Stimulated activated naive B cell treated with anti-CD40 and anti-IgM and Interleukin-4, amounts not matched to agents 10 μg/mL and 1 μg/mL and 100 μg/mL, for 72 hours (primary cell): ENCODE results near the gene TDRD7.

Experiments used
- ATAC-seq, 2 donors: fragments of 150-1000 bp; cut with Tn5 transposase; replicated peaks; 2 replicates each; pipeline ENCODE4 v1.10.0; 2021; ENCODE audit warnings: moderate library complexity in 1 of 2
- DNase-seq: peaks from one replicate; pipeline ENCODE4 v3.0.0; 2021
- H3K27ac Mint-ChIP-seq: one replicate; pipeline ENCODE4 v1.8.0; 2022; ENCODE audit warnings: mild to moderate bottlenecking, mixed read lengths
- H3K27me3 Mint-ChIP-seq, 2 donors: one replicate each; pipeline ENCODE4 v1.8.0; 2022; ENCODE audit warnings: mixed read lengths in 2 of 2
- H3K36me3 Mint-ChIP-seq, 2 donors: one replicate each; pipeline ENCODE4 v1.8.0; 2022; ENCODE audit warnings: mixed read lengths in 2 of 2, mild to moderate bottlenecking in 1 of 2
- H3K4me1 Mint-ChIP-seq, 2 donors: one replicate each; pipeline ENCODE4 v1.8.0; 2022; ENCODE audit warnings: mixed read lengths in 2 of 2, mild to moderate bottlenecking in 1 of 2
- H3K4me3 Mint-ChIP-seq, 2 donors: one replicate each; pipeline ENCODE4 v1.8.0; 2022; ENCODE audit warnings: mild to moderate bottlenecking in 2 of 2, mixed read lengths in 2 of 2, moderate library complexity in 1 of 2
- H3K9me3 Mint-ChIP-seq, 2 donors: one replicate each; pipeline ENCODE4 v1.8.0; 2022; ENCODE audit warnings: mixed read lengths in 2 of 2, mild to moderate bottlenecking in 1 of 2

TDRD7 gene, protein sequence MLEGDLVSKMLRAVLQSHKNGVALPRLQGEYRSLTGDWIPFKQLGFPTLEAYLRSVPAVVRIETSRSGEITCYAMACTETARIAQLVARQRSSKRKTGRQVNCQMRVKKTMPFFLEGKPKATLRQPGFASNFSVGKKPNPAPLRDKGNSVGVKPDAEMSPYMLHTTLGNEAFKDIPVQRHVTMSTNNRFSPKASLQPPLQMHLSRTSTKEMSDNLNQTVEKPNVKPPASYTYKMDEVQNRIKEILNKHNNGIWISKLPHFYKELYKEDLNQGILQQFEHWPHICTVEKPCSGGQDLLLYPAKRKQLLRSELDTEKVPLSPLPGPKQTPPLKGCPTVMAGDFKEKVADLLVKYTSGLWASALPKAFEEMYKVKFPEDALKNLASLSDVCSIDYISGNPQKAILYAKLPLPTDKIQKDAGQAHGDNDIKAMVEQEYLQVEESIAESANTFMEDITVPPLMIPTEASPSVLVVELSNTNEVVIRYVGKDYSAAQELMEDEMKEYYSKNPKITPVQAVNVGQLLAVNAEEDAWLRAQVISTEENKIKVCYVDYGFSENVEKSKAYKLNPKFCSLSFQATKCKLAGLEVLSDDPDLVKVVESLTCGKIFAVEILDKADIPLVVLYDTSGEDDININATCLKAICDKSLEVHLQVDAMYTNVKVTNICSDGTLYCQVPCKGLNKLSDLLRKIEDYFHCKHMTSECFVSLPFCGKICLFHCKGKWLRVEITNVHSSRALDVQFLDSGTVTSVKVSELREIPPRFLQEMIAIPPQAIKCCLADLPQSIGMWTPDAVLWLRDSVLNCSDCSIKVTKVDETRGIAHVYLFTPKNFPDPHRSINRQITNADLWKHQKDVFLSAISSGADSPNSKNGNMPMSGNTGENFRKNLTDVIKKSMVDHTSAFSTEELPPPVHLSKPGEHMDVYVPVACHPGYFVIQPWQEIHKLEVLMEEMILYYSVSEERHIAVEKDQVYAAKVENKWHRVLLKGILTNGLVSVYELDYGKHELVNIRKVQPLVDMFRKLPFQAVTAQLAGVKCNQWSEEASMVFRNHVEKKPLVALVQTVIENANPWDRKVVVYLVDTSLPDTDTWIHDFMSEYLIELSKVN

DNA sequence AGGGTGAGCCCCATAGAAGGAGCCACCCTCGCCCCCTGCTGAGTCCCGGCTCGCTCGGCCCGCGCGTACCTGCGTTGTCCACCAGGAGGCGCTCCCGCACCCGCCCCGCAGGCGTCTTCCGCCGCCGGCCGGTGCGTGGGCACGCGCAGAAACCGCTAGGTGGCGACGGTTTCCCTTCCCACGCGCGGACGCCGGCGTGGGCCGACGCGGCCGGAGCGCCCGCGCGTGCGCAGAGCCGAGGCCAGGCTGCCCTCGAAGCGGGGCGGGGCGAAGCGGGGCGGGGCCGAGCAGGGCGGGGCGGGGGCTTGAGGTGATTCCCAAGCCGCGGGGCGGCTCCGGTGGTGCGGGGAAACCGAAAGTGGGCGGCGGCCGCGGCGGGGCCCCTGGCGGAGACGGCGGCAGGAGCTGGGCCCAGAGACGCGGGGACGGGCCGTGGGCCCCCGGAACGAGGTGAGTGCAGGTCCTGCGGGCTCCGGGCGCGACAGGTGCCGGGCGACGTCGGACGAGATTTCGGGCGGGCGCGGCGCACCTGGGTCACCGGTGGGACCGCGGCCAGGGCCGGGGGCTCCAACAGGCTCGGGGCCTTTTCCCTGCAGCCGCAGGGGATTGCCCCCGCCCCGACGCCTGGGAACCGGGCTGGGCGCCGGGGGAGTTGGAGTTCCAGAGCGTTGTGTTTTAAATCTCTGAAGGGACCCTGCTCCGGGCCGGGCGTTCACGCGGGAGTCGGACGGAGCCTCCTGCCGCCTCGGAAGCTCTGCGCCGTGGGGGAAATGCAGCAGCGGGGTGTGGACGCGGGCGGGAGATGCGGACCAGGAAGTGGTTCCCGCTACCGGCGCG is at the start of gene TDRD7:
Gene TDRD7, plus strand, starts transcription at position 308 of the 837 bp plus-strand sequence. CDS start 16,370 bp downstream, outside the sequence.
- H3K4me1 Mint-ChIP-seq = peaks cover 31% of the 10 kb centered on the region in 2 donors
- H3K36me3 Mint-ChIP-seq = no peaks in the 10 kb centered on the region
- H3K27ac Mint-ChIP-seq = peak within 1 kb of the TSS; percentile 88
- peaks cover 0 to 12% of the 10 kb centered on the region in 2 donors for H3K27me3 Mint-ChIP-seq
- DNase-seq (peak; percentile 87), ATAC-seq (peak; percentile 84 to 87)
- peak within 1 kb of the TSS; percentile 85 to 89 for H3K4me3 Mint-ChIP-seq
- H3K9me3 Mint-ChIP-seq = no peaks in the 10 kb centered on the region

DNA sequence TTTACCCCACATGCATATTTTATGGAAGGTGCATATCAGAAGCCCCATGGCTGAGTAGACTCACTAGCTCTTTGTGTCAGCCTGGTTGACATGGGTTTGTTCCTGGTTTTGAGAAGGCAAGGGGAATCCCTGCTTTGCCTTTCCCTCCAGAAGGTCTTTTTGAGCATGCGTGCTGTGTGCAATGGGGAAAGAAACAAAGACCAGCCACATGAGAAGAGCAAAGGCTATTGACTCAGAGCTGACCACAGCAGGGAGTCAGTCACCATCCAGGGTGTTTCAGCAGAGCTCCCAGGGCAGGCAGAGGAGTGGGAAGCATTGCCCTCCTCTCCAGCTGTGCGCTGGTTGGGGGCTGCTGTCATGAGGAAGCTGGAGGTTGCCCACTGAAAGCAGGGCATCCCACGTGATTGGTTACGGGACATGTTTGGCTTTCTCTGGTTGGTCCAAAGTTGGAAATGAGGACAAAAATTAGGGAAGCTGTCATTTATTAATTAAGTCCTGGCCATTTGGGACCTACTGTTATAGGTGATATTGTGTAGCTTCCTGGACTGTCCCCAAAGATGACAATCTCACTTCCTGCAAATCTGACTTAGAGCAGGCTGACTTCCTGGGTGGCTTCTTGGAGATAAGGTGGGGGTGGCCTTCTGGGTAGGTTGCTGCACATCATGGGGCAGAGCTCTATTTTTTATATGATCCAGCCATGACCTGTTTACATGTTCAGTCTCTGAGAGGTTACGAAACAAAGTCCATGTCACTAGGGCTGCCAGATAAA is 48.9 kb upstream of the TDRD7 start:
- peak overlapping the region; percentile 31 for H3K27ac Mint-ChIP-seq
- H3K9me3 Mint-ChIP-seq = no peaks in the 10 kb centered on the region
- H3K27me3 Mint-ChIP-seq = no peaks in the 10 kb centered on the region
- H3K36me3 Mint-ChIP-seq = peaks cover 23 to 40% of the 10 kb centered on the region in 2 donors
- DNase-seq = peak; percentile 35
- peaks cover 14 to 32% of the 10 kb centered on the region in 2 donors for H3K4me1 Mint-ChIP-seq
- H3K4me3 Mint-ChIP-seq = no peak overlapping the region
- ATAC-seq = peak; percentile 69 to 70

DNA sequence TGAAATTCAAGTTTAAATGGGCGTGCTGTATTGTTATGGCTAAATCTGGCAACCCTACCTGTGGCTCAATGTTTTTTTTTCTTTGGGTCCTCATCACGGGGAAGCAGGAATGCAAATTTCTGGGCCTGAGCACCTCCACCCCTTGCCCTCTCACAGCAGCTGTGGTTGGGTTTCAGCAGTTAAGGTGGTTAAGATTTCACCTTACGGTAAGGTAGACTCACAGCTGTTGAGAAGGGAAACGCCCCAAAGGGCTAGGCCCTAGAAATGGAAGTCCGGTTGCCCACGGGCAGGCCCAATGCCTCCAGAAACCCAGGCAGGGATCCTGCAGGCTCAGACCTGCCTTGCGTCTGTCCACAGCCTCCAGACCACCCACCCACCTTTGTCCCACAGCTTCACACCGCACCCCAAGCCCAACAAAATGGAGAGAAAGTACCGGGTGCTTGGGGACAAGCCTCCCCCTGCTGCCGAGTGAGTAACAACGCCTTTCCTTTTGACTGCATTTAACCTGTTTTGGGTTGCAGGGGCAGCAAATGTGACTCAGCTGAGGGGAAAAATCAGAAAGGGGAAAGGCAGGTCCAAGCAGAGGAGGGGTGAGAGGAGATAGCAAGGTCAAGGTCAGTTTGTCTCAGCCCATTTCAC is 48.1 kb upstream of the TDRD7 start:
- Mint-ChIP-seq H3K4me1 (peaks cover 14 to 32% of the 10 kb centered on the region in 2 donors), H3K27ac (peak overlapping the region; percentile 49), H3K4me3 (no peak overlapping the region), H3K36me3 (peaks cover 26 to 43% of the 10 kb centered on the region in 2 donors), H3K9me3 (peaks cover 2 to 3% of the 10 kb centered on the region in 2 donors), H3K27me3 (no peaks in the 10 kb centered on the region)
- DNase-seq (no peak), ATAC-seq (no peak)

DNA sequence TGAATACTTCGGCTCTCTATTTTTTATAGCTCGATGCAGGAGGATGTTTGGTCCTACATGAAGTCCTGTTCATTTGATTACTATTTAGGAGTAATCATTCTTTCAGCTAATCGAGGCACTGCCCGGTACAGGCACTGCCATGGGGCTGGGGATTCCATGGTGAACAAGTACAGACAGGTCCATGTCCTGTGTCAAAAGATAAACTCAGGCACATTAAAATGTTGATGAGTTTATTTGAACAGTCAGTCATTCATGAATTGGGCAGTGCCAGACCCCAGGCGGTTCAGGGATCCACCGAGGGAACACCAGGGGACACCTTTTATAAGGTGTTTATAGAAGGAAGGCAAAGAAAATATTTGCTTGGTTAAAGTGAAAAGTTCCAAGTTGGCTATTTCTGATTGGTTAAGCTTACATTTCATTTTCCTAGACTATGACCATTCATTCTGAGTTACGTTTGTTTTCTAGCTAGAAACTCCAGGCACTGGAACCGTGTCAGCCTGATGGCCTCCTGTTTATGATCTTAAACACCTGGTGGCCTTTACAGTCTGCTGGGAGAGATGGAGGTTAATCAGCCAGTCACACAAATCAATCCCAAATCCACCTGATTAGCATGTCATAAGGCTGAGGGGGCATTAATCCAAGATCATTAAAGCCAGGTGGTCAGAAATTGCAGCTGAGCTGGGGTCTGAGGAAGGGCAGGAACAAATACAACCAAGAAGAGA is 47.0 kb upstream of the TDRD7 start:
- DNase-seq = no peak
- ATAC-seq = no peak
- no peaks in the 10 kb centered on the region for H3K27me3 Mint-ChIP-seq
- no peak overlapping the region for H3K27ac Mint-ChIP-seq
- no peak overlapping the region for H3K4me3 Mint-ChIP-seq
- peaks cover 36 to 52% of the 10 kb centered on the region in 2 donors for H3K36me3 Mint-ChIP-seq
- peaks cover 14 to 32% of the 10 kb centered on the region in 2 donors for H3K4me1 Mint-ChIP-seq
- peaks cover 8 to 9% of the 10 kb centered on the region in 2 donors for H3K9me3 Mint-ChIP-seq

DNA sequence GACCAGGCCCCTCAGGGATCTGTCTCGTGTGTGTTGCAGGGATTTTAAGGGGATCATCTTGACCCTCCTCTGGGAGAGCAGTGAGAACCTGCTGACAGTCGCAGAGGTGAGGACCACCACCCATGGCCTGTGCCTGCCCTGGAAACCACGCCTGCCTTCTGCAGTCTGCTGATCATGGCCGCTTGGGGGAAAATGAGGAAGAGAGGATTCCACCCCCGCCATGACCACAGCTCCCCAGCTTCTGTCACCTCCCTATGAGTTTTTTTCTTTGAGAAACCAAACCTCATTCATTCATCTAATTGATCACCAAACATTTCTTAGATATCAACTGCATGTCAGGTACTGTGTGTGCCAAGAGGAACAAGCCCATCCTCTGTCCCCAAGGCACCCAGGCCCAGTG is 46.3 kb upstream of the TDRD7 start:
- Mint-ChIP-seq H3K27me3 (no peaks in the 10 kb centered on the region), H3K9me3 (peaks cover 9 to 11% of the 10 kb centered on the region in 2 donors), H3K36me3 (peaks cover 38 to 52% of the 10 kb centered on the region in 2 donors), H3K4me3 (no peak overlapping the region), H3K27ac (no peak overlapping the region), H3K4me1 (peaks cover 14 to 32% of the 10 kb centered on the region in 2 donors)
- DNase-seq = no peak
- no peak for ATAC-seq

DNA sequence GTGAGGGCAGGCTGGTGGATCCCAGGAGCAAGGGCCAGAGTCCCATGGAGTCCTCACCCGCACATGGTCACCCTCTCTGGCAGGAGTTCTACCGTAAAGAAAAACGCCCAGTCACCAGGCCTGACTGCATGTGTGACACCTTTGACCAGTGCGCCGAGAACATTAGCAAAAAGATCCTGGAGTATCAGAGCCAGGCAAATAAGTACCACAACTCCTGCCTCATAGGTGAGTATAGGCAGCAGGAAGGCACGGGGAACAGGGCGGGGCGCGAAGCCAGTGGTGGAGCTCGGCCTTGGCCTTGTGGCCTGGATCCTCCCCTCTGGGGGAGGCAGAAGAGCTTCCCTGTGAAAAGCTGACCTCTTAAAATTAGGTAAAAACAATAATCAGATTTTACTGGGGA is 45.4 kb upstream of the TDRD7 start:
- Mint-ChIP-seq H3K4me1 (peaks cover 14 to 32% of the 10 kb centered on the region in 2 donors), H3K9me3 (peaks cover 9 to 11% of the 10 kb centered on the region in 2 donors), H3K36me3 (peaks cover 37 to 51% of the 10 kb centered on the region in 2 donors), H3K4me3 (no peak overlapping the region), H3K27me3 (no peaks in the 10 kb centered on the region), H3K27ac (no peak overlapping the region)
- ATAC-seq = no peak
- no peak for DNase-seq

DNA sequence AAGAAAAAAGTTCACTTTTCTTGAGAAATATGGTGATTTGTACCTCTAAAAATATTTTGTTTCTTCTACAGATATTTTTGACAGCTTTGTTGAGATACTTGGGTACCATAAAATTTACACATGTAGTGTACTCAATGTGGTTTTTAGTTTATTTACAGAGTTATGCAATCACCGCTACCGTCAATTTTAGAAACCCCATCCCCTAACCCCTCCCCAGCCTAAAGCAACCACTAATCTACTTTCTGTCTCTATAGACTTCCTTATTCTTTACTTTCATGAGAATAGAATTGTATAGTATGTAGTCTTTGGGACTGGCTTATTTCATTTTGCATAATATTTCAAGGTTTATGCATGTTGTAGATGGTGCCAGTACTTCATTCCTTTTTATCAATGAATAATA is 45.0 kb upstream of the TDRD7 start:
- ATAC-seq (peak; percentile 26 to 68), DNase-seq (no peak)
- Mint-ChIP-seq H3K36me3 (peaks cover 38 to 55% of the 10 kb centered on the region in 2 donors), H3K27me3 (no peaks in the 10 kb centered on the region), H3K27ac (no peak overlapping the region), H3K4me3 (no peak overlapping the region), H3K4me1 (peaks cover 14 to 32% of the 10 kb centered on the region in 2 donors), H3K9me3 (peaks cover 9 to 11% of the 10 kb centered on the region in 2 donors)

DNA sequence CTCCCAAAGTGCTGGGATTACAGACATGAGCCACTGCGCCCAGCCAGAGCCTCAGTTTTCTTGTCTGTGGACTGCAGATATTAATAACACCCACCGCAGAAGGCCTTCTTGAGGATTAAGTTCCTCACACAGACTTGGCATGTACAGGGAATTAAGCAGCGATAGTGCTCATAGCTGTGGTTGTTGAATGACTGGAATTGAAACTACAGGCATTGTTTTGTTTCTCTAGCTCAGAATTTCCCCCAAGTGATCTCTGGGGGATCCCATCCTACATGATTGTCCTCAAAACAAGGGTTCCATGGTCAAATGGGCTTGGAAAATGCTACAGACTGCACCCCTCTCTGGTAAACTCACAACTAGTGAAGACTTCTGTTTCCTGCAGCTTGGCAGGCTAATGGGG is 44.2 kb upstream of the TDRD7 start:
- ATAC-seq (peak; percentile 56 to 77), DNase-seq (no peak)
- Mint-ChIP-seq H3K27me3 (no peaks in the 10 kb centered on the region), H3K4me3 (no peak overlapping the region), H3K36me3 (peaks cover 38 to 57% of the 10 kb centered on the region in 2 donors), H3K27ac (no peak overlapping the region), H3K9me3 (peaks cover 9 to 11% of the 10 kb centered on the region in 2 donors), H3K4me1 (peaks cover 11 to 27% of the 10 kb centered on the region in 2 donors)

DNA sequence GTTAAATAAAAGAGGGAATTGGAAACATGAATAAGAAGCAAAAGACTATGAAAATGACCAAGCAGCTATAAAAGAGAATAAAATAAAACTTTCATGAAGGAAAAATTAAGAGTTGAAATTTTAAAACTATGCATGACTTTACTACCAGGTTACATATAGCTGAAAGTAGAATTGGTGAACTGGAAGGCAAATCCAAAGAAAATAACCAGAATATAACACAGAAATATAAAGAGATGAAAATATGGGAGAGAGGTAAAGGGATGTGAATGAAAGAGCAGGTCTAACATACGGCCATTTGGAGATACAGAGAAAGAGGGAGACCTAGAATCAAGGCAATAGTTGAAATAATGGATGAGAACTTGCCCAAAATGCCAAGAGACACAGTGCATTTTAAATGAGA is 42.9 kb upstream of the TDRD7 start:
- Mint-ChIP-seq H3K9me3 (peaks cover 9 to 11% of the 10 kb centered on the region in 2 donors), H3K4me1 (peaks cover 1 to 16% of the 10 kb centered on the region in 2 donors), H3K36me3 (peaks cover 36 to 53% of the 10 kb centered on the region in 2 donors), H3K4me3 (no peak overlapping the region), H3K27ac (no peak overlapping the region), H3K27me3 (no peaks in the 10 kb centered on the region)
- ATAC-seq (no peak), DNase-seq (no peak)

DNA sequence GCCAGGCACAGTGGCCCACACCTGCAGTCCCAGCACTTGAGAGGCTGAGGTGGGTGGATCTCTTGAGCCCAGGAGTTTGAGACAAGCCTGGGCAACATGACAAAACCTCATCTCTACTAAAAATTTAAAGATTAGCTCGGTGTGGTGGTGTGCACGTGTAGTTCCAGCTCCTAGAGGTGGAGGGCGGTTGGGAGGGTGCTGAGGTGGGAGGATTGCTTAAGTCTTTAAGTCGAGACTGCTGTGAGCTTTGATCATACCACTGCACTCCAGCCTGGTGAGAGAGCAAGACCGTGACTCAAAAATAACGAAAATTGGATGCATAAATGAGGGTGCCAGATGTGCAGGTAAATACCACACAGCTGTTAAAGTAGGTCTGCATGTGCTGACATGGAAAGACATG is 39.3 kb upstream of the TDRD7 start:
- no peak for DNase-seq
- no peak overlapping the region for H3K4me3 Mint-ChIP-seq
- H3K36me3 Mint-ChIP-seq = peaks cover 28 to 48% of the 10 kb centered on the region in 2 donors
- H3K9me3 Mint-ChIP-seq = peaks cover 9 to 11% of the 10 kb centered on the region in 2 donors
- no peak overlapping the region for H3K27ac Mint-ChIP-seq
- H3K4me1 Mint-ChIP-seq = peaks cover 0 to 6% of the 10 kb centered on the region in 2 donors
- no peaks in the 10 kb centered on the region for H3K27me3 Mint-ChIP-seq
- ATAC-seq = no peak

DNA sequence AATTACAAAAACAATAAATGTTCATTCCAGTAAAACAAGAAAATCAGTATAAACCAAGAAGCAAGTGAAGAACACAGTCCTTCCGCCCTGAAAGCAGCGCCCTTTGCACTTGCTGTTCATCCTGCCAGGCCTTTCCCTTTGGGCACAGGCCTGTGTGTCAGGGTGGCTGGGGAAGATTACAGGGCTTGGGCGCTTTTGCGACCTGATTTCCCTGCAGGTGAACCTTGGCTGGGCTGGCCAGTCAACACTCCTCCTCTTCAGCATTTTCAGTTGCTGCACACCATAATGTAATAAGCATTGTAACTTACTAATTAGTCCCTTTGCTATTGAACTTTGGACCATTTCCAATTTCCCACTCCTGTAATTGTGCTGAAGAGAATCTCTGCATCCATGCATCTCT is 38.6 kb upstream of the TDRD7 start:
- Mint-ChIP-seq H3K27me3 (no peaks in the 10 kb centered on the region), H3K9me3 (peaks cover 9 to 11% of the 10 kb centered on the region in 2 donors), H3K4me3 (no peak overlapping the region), H3K27ac (no peak overlapping the region), H3K4me1 (peaks cover 0 to 6% of the 10 kb centered on the region in 2 donors), H3K36me3 (peaks cover 28 to 47% of the 10 kb centered on the region in 2 donors)
- ATAC-seq (no peak), DNase-seq (no peak)

DNA sequence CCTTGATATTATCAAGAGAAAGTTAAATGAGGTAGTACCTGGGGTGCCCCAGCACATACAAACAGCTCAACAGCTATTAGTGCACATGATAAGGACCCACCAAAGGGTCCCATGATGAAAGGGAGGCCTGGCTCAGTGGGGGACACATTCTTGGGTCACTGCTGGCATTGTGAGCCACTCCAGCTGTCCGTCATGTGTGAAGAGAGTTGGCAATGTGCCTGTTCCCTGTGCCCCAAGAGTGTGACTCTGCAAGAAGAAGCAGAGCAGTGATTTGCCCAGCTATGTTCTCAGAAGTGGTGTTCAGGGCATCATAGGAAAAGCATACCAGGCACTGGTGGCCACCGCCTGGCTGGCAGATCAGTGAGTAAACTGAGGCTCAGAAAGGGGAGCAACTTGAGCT is 37.1 kb upstream of the TDRD7 start:
- H3K9me3 Mint-ChIP-seq = peaks cover 2 to 4% of the 10 kb centered on the region in 2 donors
- no peak overlapping the region for H3K4me3 Mint-ChIP-seq
- H3K27me3 Mint-ChIP-seq = no peaks in the 10 kb centered on the region
- DNase-seq (no peak), ATAC-seq (no peak)
- H3K4me1 Mint-ChIP-seq = peaks cover 0 to 6% of the 10 kb centered on the region in 2 donors
- H3K36me3 Mint-ChIP-seq = peaks cover 16 to 39% of the 10 kb centered on the region in 2 donors
- H3K27ac Mint-ChIP-seq = no peak overlapping the region
